ENCODE data around the gene WNT3A. TPM values are rescaled to one million over a fixed set of nuclear protein-coding genes. Genes with fewer than 3 reads are reported as not detected.

WNT3A gene, protein sequence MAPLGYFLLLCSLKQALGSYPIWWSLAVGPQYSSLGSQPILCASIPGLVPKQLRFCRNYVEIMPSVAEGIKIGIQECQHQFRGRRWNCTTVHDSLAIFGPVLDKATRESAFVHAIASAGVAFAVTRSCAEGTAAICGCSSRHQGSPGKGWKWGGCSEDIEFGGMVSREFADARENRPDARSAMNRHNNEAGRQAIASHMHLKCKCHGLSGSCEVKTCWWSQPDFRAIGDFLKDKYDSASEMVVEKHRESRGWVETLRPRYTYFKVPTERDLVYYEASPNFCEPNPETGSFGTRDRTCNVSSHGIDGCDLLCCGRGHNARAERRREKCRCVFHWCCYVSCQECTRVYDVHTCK
- total RNA-seq = under 1 TPM; 0.11 to 0.46 TPM
- polyA plus RNA-seq (2013, experiment 1 of 2) = 40.2 TPM
- polyA plus RNA-seq (2013, experiment 2 of 2) = 36.6 TPM
- long read RNA-seq, experiment 1 = 0 reads
- long read RNA-seq, experiment 2 = 0 reads
- long read RNA-seq, experiment 3 = 0 reads
- long read RNA-seq, experiment 4 = 0 reads

DNA sequence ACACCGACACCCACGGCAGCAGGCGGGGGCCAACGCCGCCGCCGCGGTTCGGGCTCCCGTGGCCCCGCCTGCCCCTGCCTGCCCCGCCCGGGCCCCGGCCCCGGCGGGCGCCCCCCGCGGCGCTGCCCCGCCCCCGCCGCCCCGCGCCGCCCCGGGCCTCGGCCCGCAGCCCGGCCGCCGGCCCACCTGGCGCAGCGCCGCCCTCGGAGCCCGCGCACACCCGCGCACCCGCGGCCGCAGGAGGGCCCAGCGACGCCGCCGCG, at the start of gene WNT3A:
TSS of gene WNT3A (plus strand) at position 213 of the 263 bp plus-strand sequence. CDS start 131 bp downstream, outside the sequence.
- H3K9me3 ChIP-seq (ENCODE audit: control insufficient read depth, low read length) = no peaks in the 10 kb centered on the region
- H3K4me3 ChIP-seq (ENCODE audit: low read length) = peak within 1 kb of the TSS; percentile 44
- Mint-ChIP-seq H3K27ac (no peak within 1 kb of the TSS), H3K4me1 (peaks cover 12% of the 10 kb centered on the region), H3K4me3 (peak within 1 kb of the TSS; percentile 51), H3K9me3 (no peaks in the 10 kb centered on the region), H3K27me3 (ENCODE audit: insufficient read depth) (peaks cover 92% of the 10 kb centered on the region), H3K36me3 (ENCODE audit: low read depth) (no peaks in the 10 kb centered on the region)
- no peaks in the 10 kb centered on the region for H3K4me1 ChIP-seq (ENCODE audit: control insufficient read depth, insufficient read depth, low read length)
- TF ChIP-seq, protein P1, sequence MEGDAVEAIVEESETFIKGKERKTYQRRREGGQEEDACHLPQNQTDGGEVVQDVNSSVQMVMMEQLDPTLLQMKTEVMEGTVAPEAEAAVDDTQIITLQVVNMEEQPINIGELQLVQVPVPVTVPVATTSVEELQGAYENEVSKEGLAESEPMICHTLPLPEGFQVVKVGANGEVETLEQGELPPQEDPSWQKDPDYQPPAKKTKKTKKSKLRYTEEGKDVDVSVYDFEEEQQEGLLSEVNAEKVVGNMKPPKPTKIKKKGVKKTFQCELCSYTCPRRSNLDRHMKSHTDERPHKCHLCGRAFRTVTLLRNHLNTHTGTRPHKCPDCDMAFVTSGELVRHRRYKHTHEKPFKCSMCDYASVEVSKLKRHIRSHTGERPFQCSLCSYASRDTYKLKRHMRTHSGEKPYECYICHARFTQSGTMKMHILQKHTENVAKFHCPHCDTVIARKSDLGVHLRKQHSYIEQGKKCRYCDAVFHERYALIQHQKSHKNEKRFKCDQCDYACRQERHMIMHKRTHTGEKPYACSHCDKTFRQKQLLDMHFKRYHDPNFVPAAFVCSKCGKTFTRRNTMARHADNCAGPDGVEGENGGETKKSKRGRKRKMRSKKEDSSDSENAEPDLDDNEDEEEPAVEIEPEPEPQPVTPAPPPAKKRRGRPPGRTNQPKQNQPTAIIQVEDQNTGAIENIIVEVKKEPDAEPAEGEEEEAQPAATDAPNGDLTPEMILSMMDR (conservative IDR thresholded peaks at IDR 0.05) = no peak
- H3K27me3 ChIP-seq (ENCODE audit: control insufficient read depth, insufficient read depth, low read length, poor library complexity, severe bottlenecking) = peaks cover 95% of the 10 kb centered on the region
- 0% methylated on average over 48 of the region's 48 CpGs; no CpG with 5 or more reads in 1 of the 2 experiments for WGBS, 2 experiments (ENCODE audit: insufficient coverage in 1 of 2, insufficient read length in 1 of 2)
- no peaks in the 10 kb centered on the region for H3K36me3 ChIP-seq (ENCODE audit: control insufficient read depth, insufficient read depth, low read length)
- DNase-seq = no peak
- peak within 1 kb of the TSS; percentile 38 for H3K27ac ChIP-seq (ENCODE audit: low read depth, low read length)
- no peak within 1 kb of the TSS for H3K9ac ChIP-seq (ENCODE audit: extremely low read depth, low read length, poor library complexity, severe bottlenecking)

DNA sequence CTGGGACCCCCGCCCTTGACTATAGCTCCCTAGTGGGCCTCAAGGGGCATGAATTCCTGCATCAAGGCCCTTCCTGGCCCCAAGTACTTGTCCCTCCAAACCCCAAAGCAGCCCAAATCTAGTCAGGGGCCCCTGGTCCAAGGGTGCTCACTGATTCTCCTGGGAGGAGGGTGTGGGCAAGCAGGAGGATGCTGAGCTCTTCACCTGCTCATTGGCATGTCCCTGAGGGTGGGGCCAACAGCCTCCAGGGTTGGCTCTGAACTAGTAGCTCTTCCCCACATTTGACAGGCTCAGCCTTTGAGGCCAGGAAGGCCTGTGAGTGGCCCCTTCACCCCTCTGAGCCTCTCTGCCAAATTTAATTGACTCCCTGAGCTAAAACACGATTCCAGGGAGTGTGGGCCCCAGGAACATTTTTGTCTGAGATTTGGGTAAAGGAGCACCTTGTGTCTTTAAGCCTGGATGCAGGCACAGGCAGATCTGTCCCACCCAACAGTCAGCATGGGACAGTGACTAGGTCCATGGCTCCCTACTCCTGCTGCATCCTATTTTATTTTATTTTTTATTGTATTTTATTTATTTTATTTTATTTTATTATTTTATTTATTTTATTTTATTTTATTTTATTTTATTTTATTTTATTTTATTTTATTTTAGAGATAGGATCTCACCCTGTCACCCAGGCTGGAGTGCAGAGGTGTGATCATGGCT, 48.0 kb upstream of the WNT3A start:
- no peaks in the 10 kb centered on the region for H3K4me1 Mint-ChIP-seq
- peaks cover 2% of the 10 kb centered on the region for H3K9me3 Mint-ChIP-seq
- no peak overlapping the region for H3K27ac Mint-ChIP-seq
- no peak overlapping the region for H3K9ac ChIP-seq (ENCODE audit: extremely low read depth, low read length, poor library complexity, severe bottlenecking)
- H3K4me1 ChIP-seq (ENCODE audit: control insufficient read depth, insufficient read depth, low read length) = no peaks in the 10 kb centered on the region
- H3K27me3 Mint-ChIP-seq (ENCODE audit: insufficient read depth) = peaks cover 35% of the 10 kb centered on the region
- 82% methylated on average over 2 of the region's 2 CpGs; no CpG with 5 or more reads in 1 of the 2 experiments for WGBS, 2 experiments (ENCODE audit: insufficient coverage in 1 of 2, insufficient read length in 1 of 2)
- H3K4me3 Mint-ChIP-seq = no peak overlapping the region
- H3K27me3 ChIP-seq (ENCODE audit: control insufficient read depth, insufficient read depth, low read length, poor library complexity, severe bottlenecking) = peaks cover 13% of the 10 kb centered on the region
- TF ChIP-seq, protein P1 (conservative IDR thresholded peaks at IDR 0.05) = no peak
- no peak overlapping the region for H3K27ac ChIP-seq (ENCODE audit: low read depth, low read length)
- peaks cover 15% of the 10 kb centered on the region for H3K9me3 ChIP-seq (ENCODE audit: control insufficient read depth, low read length)
- no peak overlapping the region for H3K4me3 ChIP-seq (ENCODE audit: low read length)
- no peaks in the 10 kb centered on the region for H3K36me3 ChIP-seq (ENCODE audit: control insufficient read depth, insufficient read depth, low read length)
- H3K36me3 Mint-ChIP-seq (ENCODE audit: low read depth) = no peaks in the 10 kb centered on the region
- peak; percentile 19 for DNase-seq

DNA sequence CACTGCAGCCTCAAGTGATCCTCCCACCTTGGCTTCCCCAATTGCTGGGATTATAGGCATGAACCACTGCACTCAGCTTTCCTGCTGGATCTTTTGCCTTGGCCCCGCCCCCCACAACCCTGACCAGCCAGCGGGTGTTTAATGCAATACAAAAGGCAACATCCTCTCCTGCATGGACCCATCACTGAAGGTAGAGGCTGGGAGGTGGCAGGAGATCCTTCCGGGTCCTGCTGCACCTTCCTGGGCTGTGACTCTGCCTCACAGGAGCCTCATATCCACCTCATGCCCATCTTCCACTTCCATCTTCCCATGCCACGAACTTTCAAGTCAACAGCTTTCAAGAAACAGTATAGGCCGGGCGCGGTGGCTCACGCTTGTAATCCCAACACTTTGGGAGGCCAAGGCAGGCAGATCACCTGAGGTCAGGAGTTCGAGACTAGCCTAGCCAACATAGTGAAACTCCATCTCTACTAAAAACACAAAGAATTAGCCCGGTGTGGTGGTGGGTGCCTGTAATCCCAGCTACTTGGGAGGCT, 47.4 kb upstream of the WNT3A start:
- Mint-ChIP-seq H3K4me1 (no peaks in the 10 kb centered on the region), H3K27me3 (ENCODE audit: insufficient read depth) (peaks cover 32% of the 10 kb centered on the region), H3K9me3 (no peaks in the 10 kb centered on the region), H3K27ac (no peak overlapping the region), H3K36me3 (ENCODE audit: low read depth) (no peaks in the 10 kb centered on the region), H3K4me3 (no peak overlapping the region)
- Histone ChIP-seq H3K9ac (ENCODE audit: extremely low read depth, low read length, poor library complexity, severe bottlenecking) (no peak overlapping the region), H3K36me3 (ENCODE audit: control insufficient read depth, insufficient read depth, low read length) (no peaks in the 10 kb centered on the region), H3K9me3 (ENCODE audit: control insufficient read depth, low read length) (peaks cover 11% of the 10 kb centered on the region), H3K4me3 (ENCODE audit: low read length) (no peak overlapping the region), H3K27ac (ENCODE audit: low read depth, low read length) (no peak overlapping the region), H3K4me1 (ENCODE audit: control insufficient read depth, insufficient read depth, low read length) (no peaks in the 10 kb centered on the region), H3K27me3 (ENCODE audit: control insufficient read depth, insufficient read depth, low read length, poor library complexity, severe bottlenecking) (peaks cover 13% of the 10 kb centered on the region)
- DNase-seq = peak; percentile 50
- WGBS, 2 experiments (ENCODE audit: insufficient coverage in 1 of 2, insufficient read length in 1 of 2) = 60 to 90% methylated on average over 3 to 10 of the region's 10 CpGs
- TF ChIP-seq, protein P1 (conservative IDR thresholded peaks at IDR 0.05) = no peak
